ENCODE measurements around the gene PGS1. TPM values are rescaled to one million over a fixed set of nuclear protein-coding genes. Genes with fewer than 3 reads are reported as not detected.

Gene PGS1
- total and polyA plus RNA-seq, 8 donors: 11.2 to 22.7 (median 14.8) TPM

DNA sequence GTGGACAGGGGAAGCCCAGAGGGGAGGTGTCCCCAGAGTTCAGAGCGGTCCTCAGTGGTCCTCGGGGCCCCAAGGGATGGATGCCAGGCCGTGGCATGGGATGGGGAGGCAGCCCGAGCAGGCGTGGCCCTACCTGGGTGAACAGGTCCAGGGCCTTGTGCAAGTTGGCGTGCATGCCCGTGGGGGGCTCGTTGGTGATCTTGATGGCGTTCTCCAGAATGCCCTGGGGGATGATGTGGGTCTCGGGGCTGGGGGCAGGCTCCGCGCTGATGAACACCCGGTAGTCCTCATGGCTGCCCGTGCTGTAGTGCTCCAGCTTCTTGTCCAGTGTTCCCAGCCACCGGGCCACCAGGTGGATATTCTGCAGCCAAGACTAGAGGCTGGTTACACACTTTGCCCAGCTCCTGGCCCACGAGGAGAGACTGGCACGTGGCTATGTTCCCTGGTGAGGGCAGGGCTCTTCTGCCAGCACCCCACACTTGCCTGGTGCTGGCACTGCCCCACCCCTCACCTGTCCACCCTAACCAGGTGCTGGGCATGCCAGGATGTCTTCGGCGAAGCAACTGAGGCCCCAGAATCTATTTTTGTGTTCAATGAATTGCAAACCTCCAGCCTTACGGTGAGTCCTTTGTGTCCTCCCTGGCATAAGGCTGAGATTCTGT lies 59.2 kb downstream of the PGS1 start:
- Histone ChIP-seq H3K4me1 (no peaks in the 10 kb centered on the region), H3K27ac (no peak overlapping the region), H3K36me3 (no peaks in the 10 kb centered on the region), H3K27me3 (no peaks in the 10 kb centered on the region), H3K9me3 (no peaks in the 10 kb centered on the region), H3K4me3 (no peak overlapping the region)
- no peak for ATAC-seq
- TF ChIP-seq, protein P1, sequence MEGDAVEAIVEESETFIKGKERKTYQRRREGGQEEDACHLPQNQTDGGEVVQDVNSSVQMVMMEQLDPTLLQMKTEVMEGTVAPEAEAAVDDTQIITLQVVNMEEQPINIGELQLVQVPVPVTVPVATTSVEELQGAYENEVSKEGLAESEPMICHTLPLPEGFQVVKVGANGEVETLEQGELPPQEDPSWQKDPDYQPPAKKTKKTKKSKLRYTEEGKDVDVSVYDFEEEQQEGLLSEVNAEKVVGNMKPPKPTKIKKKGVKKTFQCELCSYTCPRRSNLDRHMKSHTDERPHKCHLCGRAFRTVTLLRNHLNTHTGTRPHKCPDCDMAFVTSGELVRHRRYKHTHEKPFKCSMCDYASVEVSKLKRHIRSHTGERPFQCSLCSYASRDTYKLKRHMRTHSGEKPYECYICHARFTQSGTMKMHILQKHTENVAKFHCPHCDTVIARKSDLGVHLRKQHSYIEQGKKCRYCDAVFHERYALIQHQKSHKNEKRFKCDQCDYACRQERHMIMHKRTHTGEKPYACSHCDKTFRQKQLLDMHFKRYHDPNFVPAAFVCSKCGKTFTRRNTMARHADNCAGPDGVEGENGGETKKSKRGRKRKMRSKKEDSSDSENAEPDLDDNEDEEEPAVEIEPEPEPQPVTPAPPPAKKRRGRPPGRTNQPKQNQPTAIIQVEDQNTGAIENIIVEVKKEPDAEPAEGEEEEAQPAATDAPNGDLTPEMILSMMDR (IDR thresholded peaks at IDR 0.05): no peak
- intact Hi-C loops (cut with DNase I): no loop called here
- WGBS, 2 donors: 71 to 78% methylated on average over 20 of the region's 20 CpGs
- no peak for FAIRE-seq
- peak in 1 of 6 donors; percentile 68 for DNase-seq

DNA sequence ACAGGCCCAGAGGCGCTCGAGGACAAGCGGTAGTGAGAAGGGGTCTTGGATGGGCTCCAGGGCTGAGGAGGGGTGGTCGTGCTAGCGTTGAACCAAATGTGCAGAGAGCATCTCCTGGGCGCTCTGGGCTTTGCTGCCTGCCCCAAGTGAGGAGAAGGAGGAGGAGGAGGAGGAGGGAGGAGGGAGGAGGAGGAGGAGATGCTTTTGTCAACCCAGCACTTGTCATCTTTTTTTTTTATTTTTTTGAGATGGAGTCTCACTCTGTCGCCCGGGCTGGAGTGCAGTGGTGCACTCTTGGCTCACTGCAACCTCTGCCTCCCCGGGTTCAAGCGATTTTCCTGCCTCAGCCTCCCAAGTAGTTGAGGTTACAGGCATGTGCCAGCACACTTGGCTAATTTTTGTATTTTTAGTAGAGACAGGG lies 59.8 kb downstream of the PGS1 start:
- intact Hi-C loops (cut with DNase I): no loop called here
- TF ChIP-seq, protein P1 (IDR thresholded peaks at IDR 0.05): no peak
- no peak for FAIRE-seq
- DNase-seq: no peak
- no peak for ATAC-seq
- no peak overlapping the region for H3K4me3 ChIP-seq
- no peak overlapping the region for H3K27ac ChIP-seq
- WGBS, 2 donors: 89 to 96% methylated on average over 7 to 10 of the region's 10 CpGs
- no peaks in the 10 kb centered on the region for H3K9me3 ChIP-seq
- no peaks in the 10 kb centered on the region for H3K27me3 ChIP-seq
- no peaks in the 10 kb centered on the region for H3K36me3 ChIP-seq
- no peaks in the 10 kb centered on the region for H3K4me1 ChIP-seq

DNA sequence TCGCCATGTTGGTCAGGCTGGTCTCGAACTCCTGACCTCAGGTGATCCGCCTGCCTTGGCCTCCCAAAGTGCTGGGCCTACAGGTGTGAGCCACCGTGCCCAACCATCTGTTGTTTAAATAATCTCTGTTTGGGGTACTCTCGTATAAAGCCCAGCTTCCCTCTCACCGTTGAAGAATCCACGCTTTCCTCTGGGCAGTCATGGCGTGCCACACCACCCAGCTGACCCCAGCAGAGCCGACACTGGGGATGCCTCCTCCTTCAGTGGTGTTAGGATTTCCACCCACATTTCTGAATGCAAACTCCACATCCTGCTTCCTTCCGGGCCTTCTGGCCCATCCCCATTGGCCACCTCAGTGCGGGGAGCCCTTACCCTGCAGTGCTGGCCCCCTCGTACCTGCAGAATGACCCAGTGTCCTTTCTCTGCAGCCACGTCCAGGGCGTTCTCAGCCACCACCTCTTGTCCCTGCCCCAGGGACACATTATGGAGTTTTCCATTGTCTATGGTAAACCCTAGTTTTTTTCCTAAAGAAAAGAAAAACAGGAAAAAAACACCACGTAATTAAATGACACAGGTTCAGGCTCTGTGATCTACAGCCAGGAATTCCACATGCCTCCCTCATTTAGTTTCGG lies 60.4 kb downstream of the PGS1 start:
- no peak overlapping the region for H3K27ac ChIP-seq
- DNase-seq (no peak), ATAC-seq (no peak), FAIRE-seq (no peak)
- no peaks in the 10 kb centered on the region for H3K4me1 ChIP-seq
- H3K4me3 ChIP-seq: no peak overlapping the region
- H3K36me3 ChIP-seq: no peaks in the 10 kb centered on the region
- TF ChIP-seq, protein P1 (IDR thresholded peaks at IDR 0.05): no peak
- no peaks in the 10 kb centered on the region for H3K9me3 ChIP-seq
- intact Hi-C loops (cut with DNase I): no loop called here
- 79 to 85% methylated on average over 16 of the region's 16 CpGs for WGBS, 2 donors
- H3K27me3 ChIP-seq: no peaks in the 10 kb centered on the region

DNA sequence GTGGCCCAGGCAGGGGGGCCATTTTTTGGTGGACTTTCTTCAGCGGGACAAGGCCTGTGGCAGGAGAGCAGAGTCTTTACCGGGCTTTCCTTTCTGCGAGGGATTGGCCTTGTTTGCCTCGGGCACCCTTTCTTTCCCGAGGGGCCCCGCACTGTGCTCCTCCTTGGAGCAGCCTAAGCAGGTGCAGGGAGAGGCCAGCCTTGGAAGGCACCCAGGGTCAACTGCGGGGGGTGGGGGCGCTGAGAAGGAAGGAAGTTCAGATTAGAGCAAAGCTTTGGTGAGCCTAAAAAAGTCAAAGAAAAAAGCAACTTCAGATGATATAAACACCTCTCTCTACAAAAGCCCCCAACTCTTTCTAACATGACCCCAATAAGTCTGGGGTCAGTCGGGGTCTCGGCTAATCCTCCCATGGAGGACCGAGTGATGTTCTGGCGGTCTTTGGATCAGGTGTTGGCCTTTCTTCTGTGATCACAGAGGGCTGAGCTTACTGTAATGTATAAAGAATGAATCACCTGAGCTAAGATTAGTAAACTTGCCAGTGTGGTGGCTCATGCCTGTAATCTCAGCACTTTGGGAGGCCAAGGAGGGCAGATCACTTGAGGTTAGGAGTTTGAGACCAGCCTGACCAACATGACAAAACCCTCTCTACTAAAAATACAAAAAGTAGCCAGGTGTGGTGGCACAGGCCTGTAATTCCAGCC lies 63.0 kb downstream of the PGS1 start:
- DNase-seq: peak in 1 of 6 donors; percentile 36
- 50 to 58% methylated on average over 12 of the region's 12 CpGs for WGBS, 2 donors
- intact Hi-C loops (cut with DNase I): no loop called here
- TF ChIP-seq, protein P1 (IDR thresholded peaks at IDR 0.05): no peak
- H3K4me3 ChIP-seq: no peak overlapping the region
- no peaks in the 10 kb centered on the region for H3K4me1 ChIP-seq
- no peak for ATAC-seq
- H3K27me3 ChIP-seq: no peaks in the 10 kb centered on the region
- no peak for FAIRE-seq
- no peak overlapping the region for H3K27ac ChIP-seq
- no peaks in the 10 kb centered on the region for H3K36me3 ChIP-seq
- H3K9me3 ChIP-seq: no peaks in the 10 kb centered on the region

Measured in pancreas (tissue), 10 donors.